Esophagus muscularis mucosa (tissue), 4 donors: ENCODE measurements around the gene PPME1. TPM values are rescaled to one million over a fixed set of nuclear protein-coding genes. Genes with fewer than 3 reads are reported as not detected.

ENCODE experiments used
- DNase-seq: peaks from one replicate; pipeline ENCODE4 v3.0.0-alpha.2; 2017; ENCODE audit errors: extremely low spot score
- H3K27ac ChIP-seq, 4 donors: fragments of 200-600 bp; sonication (generic); replicated peaks in 1 of 4; 1 replicate in 3 of 4; 2 replicates in 1 of 4; pipeline ENCODE4 v1.5.1; 2016 to 2019; ENCODE audit warnings: mild to moderate bottlenecking in 1 of 4
- H3K27me3 ChIP-seq, 4 donors: fragments of 200-600 bp; sonication (generic); one replicate each; pipeline versions ENCODE4 v1.5.1 to v1.6.0; 2016 to 2019
- H3K36me3 ChIP-seq, 4 donors: fragments of 200-600 bp; sonication (generic); one replicate each; pipeline ENCODE4 v1.5.1; 2016 to 2019
- H3K4me1 ChIP-seq, 4 donors: fragments of 200-600 bp; sonication (generic); one replicate each; pipeline ENCODE4 v1.5.1; 2016 to 2019
- H3K4me3 ChIP-seq, 4 donors: fragments of 200-600 bp; sonication (generic); 1 replicate in 2 of 4; 2 replicates in 2 of 4; pipeline ENCODE4 v1.5.1; 2016 to 2019; ENCODE audit warnings: mild to moderate bottlenecking in 4 of 4, moderate library complexity in 1 of 4
- H3K9me3 ChIP-seq, 4 donors: fragments of 200-600 bp; sonication (generic); 1 replicate in 3 of 4; 2 replicates in 1 of 4; pipeline ENCODE4 v1.5.1; 2016 to 2019
- EP300 ChIP-seq: sonication (generic); formaldehyde crosslinking; IDR thresholded peaks from one replicate; pipeline ENCODE4 v1.6.1; 2017; ENCODE audit warnings: antibody characterized with exemption
- POLR2A ChIP-seq: fragments of 450-650 bp; IDR thresholded peaks from one replicate; pipeline ENCODE4 v1.6.1; 2017; ENCODE audit warnings: antibody characterized with exemption, moderate library complexity, mild to moderate bottlenecking, low read depth
- POLR2AphosphoS5 ChIP-seq, 2 donors: sonication (generic); formaldehyde crosslinking; IDR thresholded peaks; one replicate each; pipeline ENCODE4 v1.6.1; 2017; ENCODE audit warnings: antibody characterized with exemption in 2 of 2
- WGBS: methylation state at CpG from one replicate; pipeline ENCODE4 v1.1.5; 2018; 5-methylcytosine and 5-hydroxymethylcytosine counted together
- intact Hi-C: fragments of 100-400 bp; cut with DNase I; formaldehyde crosslinking; loops from one replicate; pipeline ENCODE4 v1.15.1; 2023
- total RNA-seq, 4 donors: library from RNA; depleted of rRNA; stranded (reverse); fragments of >200 nt; gene quantifications; one replicate each; pipeline versions ENCODE4 v1.1.0 to v1.2.1, GENCODE V29; 2016
- TF ChIP-seq, protein P1 (sequence below), 3 experiments: fragments of 200-600 bp in 2 of 3; fragments of 450-650 bp in 1 of 3; sonication (generic) in 2 of 3; IDR thresholded peaks; one replicate each; pipeline ENCODE4 v1.5.1; 2017 to 2019; ENCODE audit warnings: antibody characterized with exemption in 3 of 3, mild to moderate bottlenecking in 2 of 3, moderate library complexity in 1 of 3

The PPME1 gene
- total RNA-seq, 4 donors from 2014 or later: 25.3 to 45.2 (median 31.0) TPM

DNA sequence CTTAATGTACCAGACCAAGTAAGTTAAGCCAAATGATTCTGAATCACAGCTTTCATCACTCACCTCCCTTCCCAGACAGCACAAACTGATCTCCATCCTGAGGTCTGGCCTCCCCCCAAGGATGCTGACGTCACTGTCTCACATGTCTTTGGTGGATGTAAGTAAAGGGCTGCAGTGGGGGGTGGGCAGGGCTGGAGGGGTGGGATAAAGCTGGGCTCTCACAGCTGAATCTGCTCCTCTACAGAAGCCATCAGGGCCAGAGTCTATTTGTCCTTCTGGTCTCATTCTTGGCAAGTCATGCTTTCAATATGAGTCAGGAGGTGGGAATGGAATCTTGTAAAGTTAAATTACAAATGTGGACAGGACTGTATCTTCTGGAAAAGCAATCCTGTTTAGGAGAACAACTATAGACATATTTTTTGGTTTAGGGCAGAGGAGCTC, 107.7 kb downstream of the PPME1 start:
- no peaks in the 10 kb centered on the region for H3K9me3 ChIP-seq
- peak overlapping the region; percentile 66 to 74 (median 72) for H3K27ac ChIP-seq
- 29% methylated on average over 1 of the region's 1 CpG for WGBS
- no peak overlapping the region for H3K4me3 ChIP-seq
- TF ChIP-seq POLR2AphosphoS5 (IDR thresholded peaks at IDR 0.05) (peak; percentile 47 to 53), POLR2A (no peak), EP300 (no peak)
- TF ChIP-seq, protein P1, sequence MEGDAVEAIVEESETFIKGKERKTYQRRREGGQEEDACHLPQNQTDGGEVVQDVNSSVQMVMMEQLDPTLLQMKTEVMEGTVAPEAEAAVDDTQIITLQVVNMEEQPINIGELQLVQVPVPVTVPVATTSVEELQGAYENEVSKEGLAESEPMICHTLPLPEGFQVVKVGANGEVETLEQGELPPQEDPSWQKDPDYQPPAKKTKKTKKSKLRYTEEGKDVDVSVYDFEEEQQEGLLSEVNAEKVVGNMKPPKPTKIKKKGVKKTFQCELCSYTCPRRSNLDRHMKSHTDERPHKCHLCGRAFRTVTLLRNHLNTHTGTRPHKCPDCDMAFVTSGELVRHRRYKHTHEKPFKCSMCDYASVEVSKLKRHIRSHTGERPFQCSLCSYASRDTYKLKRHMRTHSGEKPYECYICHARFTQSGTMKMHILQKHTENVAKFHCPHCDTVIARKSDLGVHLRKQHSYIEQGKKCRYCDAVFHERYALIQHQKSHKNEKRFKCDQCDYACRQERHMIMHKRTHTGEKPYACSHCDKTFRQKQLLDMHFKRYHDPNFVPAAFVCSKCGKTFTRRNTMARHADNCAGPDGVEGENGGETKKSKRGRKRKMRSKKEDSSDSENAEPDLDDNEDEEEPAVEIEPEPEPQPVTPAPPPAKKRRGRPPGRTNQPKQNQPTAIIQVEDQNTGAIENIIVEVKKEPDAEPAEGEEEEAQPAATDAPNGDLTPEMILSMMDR (IDR thresholded peaks at IDR 0.05): no peak
- H3K4me1 ChIP-seq: peaks cover 0 to 38% (median 27%) of the 10 kb centered on the region in 4 donors
- DNase-seq: peak; percentile 93
- no peaks in the 10 kb centered on the region for H3K36me3 ChIP-seq
- intact Hi-C loops: loop anchor here (5.0 kb wide), 1 partner anchor 44 kb away; no protein-coding TSS in a partner anchor
- no peaks in the 10 kb centered on the region for H3K27me3 ChIP-seq

DNA sequence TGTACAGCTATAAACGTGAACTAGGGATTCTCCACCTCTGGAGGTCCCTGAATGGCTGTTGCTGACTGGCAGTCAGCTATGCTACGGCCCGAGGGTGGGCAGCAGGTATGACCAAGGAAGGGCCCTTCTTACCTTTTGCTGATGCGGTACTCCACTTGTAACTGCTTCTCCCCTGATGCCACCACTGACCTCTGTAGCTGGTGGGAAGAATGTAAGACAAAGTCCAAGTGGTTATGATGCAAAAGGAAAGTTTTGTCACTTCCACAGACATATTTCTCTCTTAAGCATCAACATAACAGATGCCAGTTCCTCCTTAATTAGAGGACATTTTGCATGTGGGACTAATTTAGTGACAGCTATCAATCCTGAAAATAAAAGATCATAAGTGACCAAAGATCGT, 108.2 kb downstream of the PPME1 start:
- Histone ChIP-seq H3K27ac (peak overlapping the region; percentile 66 to 74 (median 72)), H3K9me3 (no peaks in the 10 kb centered on the region)
- WGBS: 70% methylated on average over 5 of the region's 5 CpGs

DNA sequence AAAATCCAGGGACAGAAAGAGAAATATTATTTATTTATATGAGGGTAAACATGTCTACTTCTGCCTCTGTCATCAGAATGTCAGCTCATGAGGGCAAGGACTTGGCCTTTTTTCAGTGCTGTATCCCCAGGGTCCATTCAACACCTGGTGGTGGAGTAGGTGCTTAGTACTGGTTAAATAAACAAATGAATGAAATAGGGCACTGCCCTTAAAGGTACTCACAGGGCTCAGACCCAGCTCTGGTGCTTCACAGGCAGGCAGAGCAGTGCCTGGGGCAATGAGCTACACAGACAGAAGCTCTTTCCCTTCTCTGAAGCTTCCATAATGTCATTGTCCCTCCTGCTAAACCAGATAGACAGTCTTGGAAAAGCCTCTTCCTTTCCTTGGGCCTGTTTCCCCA, 109.4 kb downstream of the PPME1 start:
- TF ChIP-seq POLR2AphosphoS5 (IDR thresholded peaks at IDR 0.05) (no peak), POLR2A (no peak), EP300 (no peak)
- TF ChIP-seq, protein P1 (IDR thresholded peaks at IDR 0.05): no peak
- peaks cover 0 to 47% (median 29%) of the 10 kb centered on the region in 4 donors for H3K4me1 ChIP-seq
- no peak overlapping the region for H3K4me3 ChIP-seq
- H3K27me3 ChIP-seq: no peaks in the 10 kb centered on the region
- intact Hi-C loops: no loop called here
- H3K27ac ChIP-seq: no peak overlapping the region
- no peak for DNase-seq
- H3K36me3 ChIP-seq: no peaks in the 10 kb centered on the region
- H3K9me3 ChIP-seq: no peaks in the 10 kb centered on the region

More for the DNA sequence above, 108.2 kb downstream of the PPME1 start:
- no peaks in the 10 kb centered on the region for H3K36me3 ChIP-seq
- H3K4me3 ChIP-seq: no peak overlapping the region
- TF ChIP-seq, protein P1 (IDR thresholded peaks at IDR 0.05): no peak
- TF ChIP-seq EP300 (no peak), POLR2AphosphoS5 (IDR thresholded peaks at IDR 0.05) (no peak), POLR2A (no peak)
- no peaks in the 10 kb centered on the region for H3K27me3 ChIP-seq
- intact Hi-C loops: loop anchor here (5.0 kb wide), 1 partner anchor 43 kb away; no protein-coding TSS in a partner anchor
- no peak for DNase-seq
- H3K4me1 ChIP-seq: peaks cover 0 to 43% (median 29%) of the 10 kb centered on the region in 4 donors

- no peak for DNase-seq
- H3K4me3 ChIP-seq: no peak overlapping the region
- no peaks in the 10 kb centered on the region for H3K9me3 ChIP-seq
- peak overlapping the region in 1 of 4 donors; percentile 38 for H3K27ac ChIP-seq
- H3K36me3 ChIP-seq: no peaks in the 10 kb centered on the region
- TF ChIP-seq POLR2AphosphoS5 (IDR thresholded peaks at IDR 0.05): no peak
- no peak for TF ChIP-seq EP300
- TF ChIP-seq, protein P1 (IDR thresholded peaks at IDR 0.05): no peak
- no peak for TF ChIP-seq POLR2A
- intact Hi-C loops: no loop called here
- H3K27me3 ChIP-seq: no peaks in the 10 kb centered on the region
- peaks cover 0 to 55% (median 29%) of the 10 kb centered on the region in 4 donors for H3K4me1 ChIP-seq
- 43% methylated on average over 3 of the region's 3 CpGs for WGBS
Measured at GRCh38 chr11:74282421-74282820, 111.3 kb downstream of the PPME1 start.

DNA sequence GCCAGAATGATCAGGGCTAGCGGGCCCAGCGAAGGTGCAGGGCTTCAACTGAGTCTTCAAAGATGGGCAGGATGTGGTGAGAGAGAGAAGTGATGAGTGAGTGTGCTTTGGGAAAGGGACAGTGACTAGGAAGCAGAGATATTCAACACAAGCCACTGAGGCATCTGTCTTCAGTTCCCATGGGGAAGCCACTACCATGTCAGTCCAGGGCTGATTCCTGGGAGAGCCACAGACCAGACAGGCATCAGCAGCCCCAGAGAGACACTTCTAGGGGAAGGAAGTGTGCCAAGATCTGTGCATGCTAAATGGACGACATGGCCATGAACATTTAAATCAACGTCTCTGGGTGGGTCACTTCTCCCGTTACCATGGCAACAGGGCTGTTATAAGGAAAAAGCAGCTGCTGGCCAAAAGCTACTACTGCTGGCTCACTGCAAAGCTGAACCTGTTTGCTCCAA, 111.9 kb downstream of the PPME1 start:
- H3K4me1 ChIP-seq: peaks cover 0 to 57% (median 33%) of the 10 kb centered on the region in 4 donors
- TF ChIP-seq POLR2AphosphoS5 (IDR thresholded peaks at IDR 0.05): no peak
- TF ChIP-seq, protein P1 (IDR thresholded peaks at IDR 0.05): no peak
- TF ChIP-seq EP300: no peak
- TF ChIP-seq POLR2A: no peak
- no peak for DNase-seq
- no peaks in the 10 kb centered on the region for H3K36me3 ChIP-seq
- no peaks in the 10 kb centered on the region for H3K27me3 ChIP-seq
- 44% methylated on average over 5 of the region's 5 CpGs for WGBS
- no peak overlapping the region for H3K4me3 ChIP-seq
- no peak overlapping the region for H3K27ac ChIP-seq
- no peaks in the 10 kb centered on the region for H3K9me3 ChIP-seq
- intact Hi-C loops: no loop called here
